GM19240 (cell line): ENCODE measurements around the gene RARG.
"Not testable (repeated sequence)": the region's sequence is repeated elsewhere in the genome, so short reads cannot be mapped to it uniquely, and the experiment has no call there.

Experiments
- DNase-seq: peaks from one replicate; pipeline ENCODE4 v3.0.0; 2011; ENCODE audit warnings: low spot score; ENCODE audit not compliant: insufficient read length

Gene RARG

DNA sequence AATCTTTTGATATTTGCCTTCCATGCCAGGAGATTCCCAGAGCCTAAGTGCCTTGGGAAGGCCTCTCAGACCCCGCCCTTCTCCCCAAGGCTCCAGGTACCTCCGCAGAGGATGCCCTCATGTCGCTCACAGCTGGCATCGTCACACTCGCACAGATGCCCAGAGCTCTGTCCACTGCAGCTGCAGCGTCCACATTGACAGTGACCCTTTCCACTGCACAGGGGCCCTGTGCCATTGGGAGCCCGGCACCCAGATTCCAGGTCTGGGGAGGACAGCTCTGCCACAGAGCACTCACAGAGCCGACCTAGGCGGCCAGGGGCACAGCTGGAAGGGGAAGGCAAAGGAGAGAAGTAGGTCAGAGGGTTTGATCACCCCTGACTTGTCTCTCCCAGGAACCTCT lies 39.0 kb downstream of the RARG start:
- no peak for DNase-seq

DNA sequence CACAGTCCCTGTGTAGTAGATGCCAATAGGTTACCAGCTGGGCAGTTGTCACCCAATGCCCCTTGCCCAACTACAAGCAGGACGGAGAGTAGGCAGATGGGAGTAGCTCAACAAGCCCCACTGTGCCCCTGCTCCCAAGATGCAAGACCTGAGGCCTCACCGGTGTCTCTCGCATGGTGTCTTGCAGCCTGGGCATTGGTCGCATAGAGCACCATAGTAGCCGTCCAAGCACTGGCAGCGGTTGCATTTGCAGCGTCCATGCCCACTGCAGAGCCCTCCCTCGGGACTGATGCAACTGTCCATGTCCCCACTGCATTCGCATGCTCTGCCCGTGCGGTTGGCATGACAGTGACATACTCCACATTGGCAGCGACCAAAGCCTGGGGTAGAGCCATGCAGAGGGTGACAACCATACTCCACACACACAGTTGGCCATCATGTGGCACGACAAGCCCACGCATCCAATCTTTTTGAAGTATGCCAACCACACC lies 39.4 kb downstream of the RARG start:
- no peak for DNase-seq

DNA sequence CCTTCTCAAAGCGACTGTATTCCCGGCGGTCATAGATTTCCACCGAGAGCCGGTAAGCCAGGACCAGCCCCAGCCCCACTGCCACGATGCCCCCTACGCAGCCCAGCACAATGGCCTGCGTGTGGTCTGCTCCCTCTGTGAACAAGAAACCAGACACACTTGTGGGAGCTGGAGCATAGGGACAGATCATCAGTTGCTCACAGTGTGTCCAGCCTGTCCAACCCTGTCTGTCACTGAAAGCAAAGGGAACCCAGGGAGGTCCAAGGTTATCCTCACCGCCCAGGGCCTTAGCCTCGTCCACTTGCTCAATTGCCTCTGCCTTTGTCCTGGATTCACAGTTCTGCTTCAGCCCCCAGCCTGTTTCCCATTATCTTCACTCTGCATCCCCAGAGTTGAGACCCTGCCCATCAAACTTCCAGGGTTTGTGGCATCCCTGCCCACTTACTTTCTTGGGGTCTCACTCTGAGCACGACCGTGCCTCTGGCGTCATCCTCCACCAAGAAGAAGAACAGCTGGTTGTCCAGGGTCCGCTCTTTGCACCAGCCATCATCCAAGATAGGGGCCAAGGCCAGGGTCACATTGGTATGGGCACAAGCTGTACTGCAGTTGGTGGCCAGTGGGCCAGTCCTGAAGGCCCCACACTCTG lies 40.0 kb downstream of the RARG start:
- no peak for DNase-seq

DNA sequence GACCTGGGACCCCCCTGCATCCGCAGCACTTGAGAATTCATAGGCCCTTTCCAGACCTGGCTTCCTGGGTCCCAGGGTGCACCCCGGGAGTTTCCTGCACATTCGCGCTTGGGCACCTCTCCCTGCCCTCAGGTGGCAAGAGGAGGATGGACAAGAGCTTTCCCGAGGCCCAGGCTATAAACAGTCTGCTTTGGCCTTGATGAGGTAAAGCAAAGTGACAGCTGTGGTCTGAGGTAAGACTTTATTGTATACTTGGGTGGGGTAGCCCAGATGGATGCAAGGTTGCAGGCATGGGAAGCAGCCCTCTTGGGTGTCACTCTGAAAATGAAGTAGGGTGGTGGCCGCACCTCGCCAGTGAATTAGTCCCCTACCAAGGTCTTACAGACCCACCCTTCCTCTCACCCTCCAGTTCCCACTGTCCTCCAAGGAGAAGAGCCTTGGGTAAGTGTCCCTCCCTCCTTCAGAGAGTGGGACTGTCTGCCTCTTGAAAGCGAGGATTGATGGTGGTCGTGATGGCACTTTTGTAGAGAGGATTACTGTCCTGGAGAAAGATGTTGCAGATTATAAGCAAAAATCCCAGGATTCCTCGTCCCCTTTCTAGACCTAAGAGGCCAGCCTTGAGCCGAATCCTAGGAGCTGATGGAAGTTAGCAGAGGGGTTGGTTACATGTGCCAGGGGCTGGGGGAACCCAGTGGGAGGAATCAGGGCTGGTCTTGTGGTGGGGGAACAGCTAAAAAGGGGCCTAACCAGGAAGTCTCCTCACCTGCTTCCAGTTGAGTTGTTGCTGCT lies 40.7 kb downstream of the RARG start:
- no peak for DNase-seq

DNA sequence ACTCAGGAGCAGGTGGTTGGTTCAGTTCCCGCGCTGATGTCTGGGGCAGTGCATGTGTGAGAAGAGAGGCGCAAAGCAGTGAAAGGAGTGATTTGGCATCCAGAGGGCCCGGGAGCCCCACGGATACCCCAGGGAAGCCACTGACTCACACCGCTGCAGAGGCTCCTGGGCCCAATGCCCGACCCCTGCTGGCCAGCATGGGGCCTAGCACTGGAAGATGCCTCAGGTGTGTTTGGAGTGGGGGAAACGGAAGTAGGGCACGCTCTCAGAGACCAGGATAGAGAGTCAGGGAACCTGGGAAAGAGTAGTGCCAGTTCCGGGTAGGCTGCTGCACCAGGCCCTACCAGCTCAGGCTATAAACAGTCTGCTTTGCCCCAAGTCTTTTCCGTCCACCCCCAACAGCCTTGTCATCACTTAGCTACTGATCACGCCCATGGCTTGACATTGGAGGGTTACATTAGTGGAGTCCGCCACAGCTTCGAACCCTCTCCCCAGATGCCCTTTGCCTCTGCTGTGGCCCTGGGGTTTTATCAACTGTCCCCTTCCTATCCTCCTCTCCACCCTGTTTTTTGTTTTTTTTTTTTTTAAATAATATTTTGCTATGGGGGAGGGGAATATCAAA lies 41.8 kb downstream of the RARG start:
- DNase-seq: no peak

DNA sequence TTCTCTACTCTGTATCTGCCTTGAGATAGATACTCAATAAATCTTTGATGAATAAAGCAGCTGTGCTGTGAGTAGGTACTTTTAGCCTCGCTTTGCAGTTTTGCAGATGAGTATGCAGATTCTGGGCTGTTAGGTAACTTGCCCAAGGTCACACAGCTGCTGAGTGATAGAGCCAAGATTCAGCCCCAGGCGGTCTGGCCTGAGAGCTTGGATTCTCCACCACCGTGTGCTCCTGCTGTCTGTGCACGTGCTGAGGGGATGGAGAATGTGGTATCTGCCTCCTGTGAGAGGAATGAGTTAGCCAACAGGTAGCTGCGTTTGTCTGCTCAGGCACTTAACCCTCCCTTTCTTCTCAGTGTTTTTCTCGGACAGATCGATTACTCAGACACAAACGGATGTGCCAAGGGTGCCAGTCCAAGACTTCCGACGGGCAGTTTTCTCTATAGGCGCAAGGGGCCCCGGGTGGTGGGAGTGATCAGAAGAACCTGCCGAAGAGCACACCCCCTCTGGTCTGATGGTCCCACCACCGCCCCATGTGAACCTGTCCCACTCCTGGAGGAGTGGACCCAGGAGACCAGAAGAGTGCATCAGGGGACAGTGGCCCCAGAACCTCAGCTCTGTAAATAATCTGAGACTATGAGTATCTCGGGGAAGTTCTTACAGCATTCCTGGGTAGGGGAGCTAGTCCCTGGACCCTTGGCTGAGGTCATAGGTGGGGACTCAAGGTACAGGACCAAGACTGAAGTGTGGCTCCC lies 44.7 kb downstream of the RARG start:
- no peak for DNase-seq

DNA sequence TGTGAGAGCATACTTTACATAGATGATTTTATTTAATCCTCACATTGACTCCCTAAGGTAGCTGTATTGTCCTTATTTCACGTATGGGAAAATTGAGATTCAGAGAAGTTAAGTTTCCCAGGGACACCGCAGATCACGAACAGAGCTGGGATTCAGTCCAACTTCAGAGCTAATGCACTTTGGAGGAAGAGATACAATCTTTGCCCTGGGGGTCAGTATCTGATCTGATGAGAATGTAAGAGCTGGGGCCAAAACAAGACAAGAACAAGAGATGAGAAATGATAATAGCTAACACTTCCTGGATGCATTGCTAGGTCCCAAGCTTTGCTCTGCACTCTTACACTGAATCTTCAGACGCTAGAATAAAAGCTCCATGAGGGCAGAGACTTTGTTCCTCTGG lies 45.3 kb downstream of the RARG start:
- DNase-seq: no peak

DNA sequence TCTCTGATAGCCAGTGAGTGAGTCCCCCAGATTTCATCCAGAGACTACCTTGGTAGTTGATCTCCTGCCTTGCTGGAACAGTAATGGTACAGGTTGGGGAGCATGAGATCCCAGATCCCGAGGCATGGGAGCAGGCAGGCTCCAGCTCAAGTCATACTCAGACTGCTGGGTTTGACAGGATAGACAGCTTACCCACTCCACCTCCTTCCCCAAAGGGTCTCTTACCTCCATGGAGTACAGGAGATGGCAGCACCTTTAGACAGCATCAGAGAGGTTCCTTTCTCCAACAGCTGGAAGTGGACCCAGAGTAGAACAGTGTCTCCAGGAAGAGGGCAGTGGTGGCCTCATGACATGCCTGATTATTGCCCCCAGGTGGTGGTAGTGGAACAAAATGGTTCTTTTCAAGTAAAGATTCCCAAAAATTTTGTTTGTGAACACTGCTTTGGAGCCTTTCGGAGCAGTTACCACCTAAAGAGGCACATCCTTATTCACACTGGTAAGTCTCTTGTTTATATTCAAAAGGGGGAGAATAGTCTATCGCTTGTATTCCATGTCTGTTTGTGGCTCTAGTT lies 46.3 kb downstream of the RARG start:
- DNase-seq: no peak

DNA sequence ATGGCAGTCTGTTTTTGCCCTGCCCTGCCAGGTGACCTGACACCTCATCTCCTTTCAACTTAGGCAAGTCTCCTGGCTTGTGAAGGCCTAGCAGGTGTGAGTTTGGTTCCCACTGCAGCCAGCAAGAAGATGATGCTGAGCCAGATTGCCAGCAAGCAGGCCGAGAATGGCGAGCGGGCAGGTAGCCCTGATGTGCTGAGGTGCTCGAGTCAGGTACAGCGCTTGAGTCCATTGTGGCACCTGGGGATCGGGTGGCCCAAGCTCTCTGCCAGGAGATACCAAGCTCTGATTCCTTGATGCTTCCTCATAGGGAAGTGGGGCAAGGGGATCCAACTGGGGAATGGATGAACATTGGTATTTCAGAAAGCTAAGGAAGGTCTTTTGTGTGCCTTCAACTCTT lies 47.2 kb downstream of the RARG start:
- no peak for DNase-seq

DNA sequence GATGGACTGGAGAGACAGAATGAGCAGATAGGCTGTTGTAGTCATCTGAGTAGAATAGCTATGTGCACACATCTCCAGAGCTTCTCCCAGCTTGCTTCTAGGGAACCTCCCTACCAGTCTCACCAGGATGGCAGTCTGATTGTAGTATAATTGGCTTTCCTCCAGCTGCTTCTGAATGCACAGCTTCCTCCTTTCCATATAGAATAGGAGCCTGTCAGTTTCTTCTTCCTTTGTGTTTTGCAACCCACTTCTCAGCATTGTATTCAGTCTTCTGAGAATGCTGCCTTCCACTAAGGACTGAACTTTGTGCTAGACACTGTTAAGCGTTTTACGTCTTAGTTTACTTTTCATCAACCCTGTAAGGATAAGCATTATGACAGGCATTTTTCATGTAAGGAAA lies 49.1 kb downstream of the RARG start:
- no peak for DNase-seq

DNA sequence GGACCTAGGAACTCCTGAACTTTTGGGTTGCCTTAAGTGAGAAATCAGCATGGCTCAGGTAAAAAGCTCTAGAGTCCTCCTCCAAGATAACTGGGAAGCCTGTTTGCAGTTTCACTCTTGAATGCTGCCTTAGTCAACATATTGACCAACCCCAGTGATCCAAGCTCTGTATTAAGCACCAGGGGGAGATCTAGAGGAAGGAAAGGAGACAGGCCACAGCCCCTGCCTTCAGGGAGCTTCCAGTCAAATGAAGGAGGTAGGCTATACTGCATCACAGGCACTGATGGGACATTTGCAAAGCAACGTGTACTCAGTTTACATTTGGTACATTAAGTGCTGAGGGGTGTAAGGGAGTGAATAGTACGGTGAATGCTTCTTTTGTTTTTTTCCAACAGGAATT lies 50.1 kb downstream of the RARG start:
- no peak for DNase-seq

DNA sequence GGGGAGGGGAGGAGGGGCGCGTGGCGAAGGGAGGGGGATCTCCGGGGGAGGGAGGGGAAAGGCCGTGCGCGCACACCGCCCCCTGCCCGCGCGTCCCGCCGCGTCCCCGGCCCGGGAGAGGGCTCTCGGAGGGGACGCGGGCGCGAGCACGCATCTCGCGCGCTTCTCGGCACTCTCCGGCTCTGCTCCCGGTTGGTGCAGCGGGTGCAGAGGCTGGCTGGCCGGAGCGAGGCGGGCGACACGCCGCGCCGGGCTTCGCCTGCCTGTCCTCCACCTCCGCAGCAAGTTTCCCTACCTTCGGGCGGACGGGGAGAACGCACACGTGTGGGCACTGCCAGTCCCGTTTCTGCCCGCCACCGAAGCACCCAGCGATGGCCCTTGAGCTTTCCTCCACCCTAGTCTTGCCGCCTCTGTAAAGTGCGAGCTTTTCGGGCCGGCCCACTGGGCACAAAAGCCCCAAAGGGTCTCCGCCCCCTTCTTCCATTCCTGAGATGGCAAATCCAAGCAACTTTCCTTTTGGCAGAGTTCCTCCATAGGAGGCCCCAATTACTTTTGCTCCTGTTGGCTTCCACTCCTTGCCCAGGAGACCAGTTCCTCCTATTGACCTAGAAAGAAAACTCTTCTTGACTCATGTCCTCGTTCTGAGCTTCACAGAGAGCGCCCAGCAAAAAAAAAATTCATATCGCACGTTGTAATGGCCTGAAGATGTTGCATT lies 50.9 kb downstream of the RARG start:
- DNase-seq: peak; percentile 81

DNA sequence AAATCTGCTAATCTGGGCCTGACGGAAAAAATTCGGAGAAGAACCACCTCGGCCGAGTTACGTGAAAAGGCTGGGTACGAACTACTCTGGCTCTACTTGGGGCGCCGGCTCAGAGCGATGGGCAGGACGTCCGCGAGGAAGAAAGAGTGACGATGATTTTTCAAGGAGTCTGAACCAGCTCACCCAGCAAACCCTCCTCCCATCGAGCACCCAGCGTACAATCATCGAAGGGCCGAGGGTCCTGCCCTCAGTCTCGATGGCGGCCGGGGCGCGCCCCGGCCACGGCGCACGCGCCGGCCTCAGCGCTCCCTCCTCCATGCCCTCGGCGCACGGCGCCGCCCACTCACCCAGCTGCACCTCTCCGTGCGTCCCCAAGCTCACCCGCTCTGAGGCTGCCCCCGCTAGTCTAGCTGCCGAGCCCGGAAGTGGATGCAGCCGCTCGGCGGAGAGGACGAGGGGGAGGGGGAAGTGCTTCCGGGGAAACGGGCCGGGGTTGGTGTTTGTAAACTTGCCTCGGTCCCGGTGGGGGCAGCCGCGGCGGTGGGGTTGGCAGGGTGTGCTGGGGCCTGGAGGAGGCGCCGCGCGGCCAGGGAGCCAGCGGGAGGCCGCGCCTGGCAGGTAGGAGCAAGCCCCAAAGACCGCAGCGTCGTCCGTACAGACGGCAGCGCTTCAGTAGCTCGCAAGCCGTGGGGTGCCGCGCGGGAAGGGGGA lies 51.6 kb downstream of the RARG start, which contains the start of the genes CSAD and ZNF740:
TSS of gene CSAD (minus strand) at position 706 of the 711 bp plus-strand sequence. CDS start 7,455 bp downstream, outside the sequence.
TSS of gene ZNF740 (plus strand) at position 503 of the 711 bp plus-strand sequence. CDS start 1,262 bp downstream, outside the sequence.
- DNase-seq: peak; percentile 99

DNA sequence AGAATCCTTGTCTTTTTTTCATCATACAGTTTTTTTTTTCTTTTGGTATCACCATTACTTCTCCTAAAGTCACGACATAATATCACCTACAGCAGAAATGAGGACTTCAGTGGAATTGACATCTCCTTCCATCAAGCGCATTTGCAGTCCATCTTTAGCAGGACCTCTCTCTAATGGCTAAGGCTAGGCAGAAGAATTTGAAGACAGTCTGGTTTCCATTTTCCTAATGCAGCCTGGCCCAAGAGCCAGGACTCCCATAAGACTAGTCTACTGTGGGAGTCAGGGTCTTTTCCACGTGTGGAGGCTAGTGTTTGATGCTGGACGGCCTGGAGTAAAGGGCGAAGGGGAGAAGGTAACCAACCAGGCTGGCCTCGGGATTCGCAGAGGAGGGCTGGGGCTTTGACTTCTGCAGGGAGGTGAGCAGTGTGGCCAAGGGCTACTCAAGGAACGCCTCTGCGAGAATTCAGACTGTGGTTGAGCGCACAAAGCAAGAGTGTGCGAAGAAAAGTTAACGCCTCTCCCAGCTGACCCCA lies 52.3 kb downstream of the RARG start:
- no peak for DNase-seq

DNA sequence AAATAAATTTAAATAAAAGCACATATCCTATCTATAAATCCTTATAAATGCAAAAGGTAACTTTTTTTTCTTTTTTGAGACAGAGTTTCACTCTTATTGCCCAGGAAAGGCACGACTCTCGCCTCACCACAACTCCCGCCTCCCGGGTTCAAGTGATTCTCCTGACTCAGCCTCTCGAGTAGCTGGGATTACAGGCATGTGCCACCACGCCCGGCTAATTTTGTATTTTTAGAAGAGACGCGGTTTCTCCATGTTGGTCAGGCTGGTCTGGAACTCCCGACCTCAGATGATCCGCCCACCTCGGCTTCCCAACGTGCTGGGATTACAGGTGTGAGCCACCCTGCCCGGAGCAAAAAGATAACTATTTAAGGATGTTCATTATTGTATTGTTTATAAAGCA lies 53.2 kb downstream of the RARG start:
- DNase-seq: not testable (repeated sequence)

DNA sequence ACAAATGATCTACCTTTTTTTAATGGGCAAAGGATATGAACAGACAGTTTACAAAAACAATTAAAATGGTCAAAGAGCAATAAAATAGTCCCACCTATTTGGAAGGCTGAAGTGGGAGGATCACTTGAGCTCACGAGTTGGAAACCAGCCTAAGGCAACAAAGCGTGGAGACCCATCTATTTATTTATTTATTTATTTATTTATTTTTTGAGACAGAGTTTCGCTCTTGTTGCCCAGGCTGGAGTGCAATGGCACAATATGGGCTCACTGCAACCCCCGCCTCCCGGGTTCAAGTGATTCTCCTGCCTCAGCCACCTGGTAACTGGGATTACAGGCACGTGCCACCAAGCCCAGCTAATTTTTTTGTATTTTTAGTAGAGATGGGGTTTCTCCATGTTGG lies 54.6 kb downstream of the RARG start:
- DNase-seq: not testable (repeated sequence)

DNA sequence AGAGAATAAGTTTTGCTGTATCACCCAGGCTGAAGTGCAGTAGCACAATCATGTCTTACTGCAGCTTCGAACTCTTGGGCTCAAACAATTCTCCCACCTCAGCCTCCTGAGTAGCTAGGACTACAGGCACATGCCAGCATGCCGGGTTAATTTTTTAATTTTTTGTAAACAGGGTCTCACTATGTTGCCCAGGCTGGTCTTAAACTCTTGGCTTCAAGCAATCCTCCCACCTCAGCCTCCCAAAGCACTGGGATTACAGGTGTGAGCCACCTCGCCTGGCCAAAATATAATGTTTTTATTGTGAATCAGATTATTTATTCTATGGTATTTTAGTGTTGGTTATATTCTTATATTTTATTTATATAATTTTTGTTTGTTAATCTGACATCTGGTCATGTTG lies 55.3 kb downstream of the RARG start:
- DNase-seq: no peak

DNA sequence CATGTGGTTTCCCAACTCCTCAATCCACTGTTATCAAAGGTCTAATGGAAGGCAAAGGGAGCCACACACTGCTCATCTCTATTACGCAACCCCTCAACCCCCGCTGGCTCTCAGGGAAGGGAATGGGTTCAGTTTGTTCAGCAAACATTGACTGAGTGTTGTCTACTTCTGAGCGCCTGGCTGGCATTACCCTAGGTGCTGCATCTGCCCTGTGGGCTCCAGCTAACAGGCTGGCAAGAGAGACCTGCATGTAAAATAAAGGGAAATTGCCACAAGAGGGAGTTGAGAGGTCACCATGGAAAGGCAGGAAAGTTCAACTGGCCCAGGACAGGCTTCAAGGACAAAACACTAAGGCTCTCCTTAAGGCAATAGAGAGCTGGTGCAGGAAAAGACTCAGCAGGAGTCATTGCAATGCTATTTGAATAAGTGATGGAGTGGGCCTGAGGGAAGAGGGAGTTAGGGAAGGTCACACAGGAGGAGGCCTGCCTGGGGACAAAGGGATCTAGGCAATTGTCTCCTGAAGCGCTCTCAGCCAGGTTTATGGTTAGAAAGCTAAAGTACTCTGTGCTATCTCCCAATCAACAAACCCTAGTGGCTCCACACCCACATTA lies 57.0 kb downstream of the RARG start:
- no peak for DNase-seq

DNA sequence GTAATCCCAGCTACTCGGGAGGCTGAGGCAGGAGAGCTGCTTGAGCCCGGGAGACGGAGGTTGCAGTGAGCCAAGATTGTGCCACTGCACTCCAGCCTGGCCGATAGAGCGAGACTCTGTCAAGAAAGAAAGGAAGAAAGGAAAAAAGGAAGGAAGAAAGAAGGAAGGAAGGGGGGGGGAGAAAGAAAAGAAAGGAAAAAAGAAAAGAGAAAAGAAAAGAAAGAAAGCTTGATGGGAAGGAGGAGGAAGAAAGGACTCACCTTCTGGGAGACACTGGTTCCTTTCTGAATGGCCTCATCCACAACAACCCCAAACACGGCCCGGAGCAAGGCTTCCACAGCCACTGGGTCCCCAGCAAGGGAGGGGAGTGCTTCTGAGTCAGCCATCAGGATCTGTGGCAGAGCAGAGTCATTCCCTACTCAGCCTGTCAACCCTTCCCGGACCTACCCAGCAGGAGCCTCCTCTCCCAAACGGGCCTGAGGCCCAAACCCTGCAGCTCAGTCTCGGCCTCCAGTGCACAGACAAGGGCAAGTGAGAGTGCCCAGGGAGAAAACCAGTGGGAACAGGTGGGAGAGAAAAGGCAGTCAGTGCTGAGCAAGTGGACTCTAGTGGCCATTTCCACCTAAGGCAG lies 58.8 kb downstream of the RARG start:
- no peak for DNase-seq
